K562 (cell line): ENCODE data around the gene AP3S1. TPM values are rescaled to one million over a fixed set of nuclear protein-coding genes. Genes with fewer than 3 reads are reported as not detected.

Experiments used
- ATAC-seq: fragments of 200-7000 bp; cut with Tn5 transposase; 3 replicates; pipeline ENCODE4 v1.9.1; 2020; ENCODE audit warnings: moderate library complexity
- BruUV-seq: library from RNA; stranded (reverse); fragments of 400-500 nt; replicated peaks from 2 replicates; lab custom pipeline; 2021; lab: Mats Ljungman, UMichigan
- CTCF ChIA-PET: fragments of 300-600 bp; formaldehyde crosslinking; extraction: SDS; loops from one replicate; lab custom pipeline; 2021; ENCODE audit warnings: low intra/inter-chr PET ratio; lab: Yijun Ruan, JAX
- POLR2A ChIA-PET: fragments of 300-600, 350-650 bp; sonication (Branson Sonifier 250); formaldehyde crosslinking; extraction: SDS; loops from one replicate; lab custom pipeline; 2021; ENCODE audit warnings: antibody characterized with exemption, inconsistent platforms; lab: Yijun Ruan, JAX
- DNase-seq, 4 experiments: peaks; one replicate each; pipeline versions ENCODE4 v3.0.0 to v3.0.0-alpha.2; 2011 to 2018; ENCODE audit warnings: low spot score in 3 of 4, mixed read lengths in 3 of 4; ENCODE audit errors: extremely low read depth in 1 of 4
- FAIRE-seq: peaks from 2 replicates; lab custom pipeline; 2011; peaks lifted over from hg19 to GRCh38; lab: Jason Lieb, UNC
- H2AFZ ChIP-seq: 2 replicates; pipeline ENCODE4 v1.6.0; 2011; ENCODE audit warnings: low read depth, low read length, control low read depth, inconsistent platforms
- H3K27ac ChIP-seq: fragments of 200-600 bp; 3 replicates; pipeline ENCODE4 v1.8.0; 2011; ENCODE audit warnings: low read depth, mild to moderate bottlenecking, control low read depth, inconsistent platforms, low read length, moderate library complexity, mixed read lengths; ENCODE audit errors: extremely low read depth
- H3K27me3 ChIP-seq, 2 experiments: fragments of 300-600 bp in 1 of 2; 2 replicates in 1 of 2; 3 replicates in 1 of 2; pipeline versions ENCODE4 v1.6.0 to v1.8.0; 2011; ENCODE audit warnings: inconsistent platforms in 2 of 2, low read length in 2 of 2, mild to moderate bottlenecking in 1 of 2, mixed read lengths in 1 of 2, moderate library complexity in 1 of 2; ENCODE audit not compliant: control insufficient read depth in 2 of 2, insufficient read depth in 2 of 2
- H3K36me3 ChIP-seq: fragments of 300-600 bp; 3 replicates; pipeline ENCODE4 v1.8.0; 2011; ENCODE audit warnings: mild to moderate bottlenecking, low read length, inconsistent platforms; ENCODE audit not compliant: control insufficient read depth, insufficient read depth
- H3K4me1 ChIP-seq, 2 experiments: fragments of 200-600 bp in 1 of 2; replicated peaks in 1 of 2; 2 replicates in 1 of 2; 3 replicates in 1 of 2; pipeline versions ENCODE4 v1.5.1 to v1.8.0; 2011; ENCODE audit warnings: inconsistent platforms in 2 of 2, low read length in 2 of 2, mild to moderate bottlenecking in 1 of 2, mixed read lengths in 1 of 2, moderate library complexity in 1 of 2; ENCODE audit not compliant: control insufficient read depth in 2 of 2, insufficient read depth in 2 of 2
- H3K4me2 ChIP-seq: 2 replicates; pipeline ENCODE4 v1.6.1; 2011; ENCODE audit warnings: low read length, control low read depth, inconsistent platforms, mixed read lengths; ENCODE audit not compliant: insufficient read depth
- H3K4me3 ChIP-seq: fragments of 200-600 bp; sonication (generic), shearing (Covaris generic); 2 replicates; pipeline ENCODE4 v1.5.1; 2016; ENCODE audit warnings: control low read depth, inconsistent platforms
- H3K79me2 ChIP-seq: fragments of 200-600 bp; 3 replicates; pipeline ENCODE4 v1.8.0; 2011; ENCODE audit warnings: low read length, inconsistent platforms; ENCODE audit not compliant: control insufficient read depth, insufficient read depth
- H3K9ac ChIP-seq, 2 experiments: 2 replicates each; pipeline versions ENCODE4 v1.6.0 to v1.6.1; 2011; ENCODE audit warnings: low read depth in 2 of 2, low read length in 2 of 2, control low read depth in 1 of 2, inconsistent platforms in 1 of 2, mild to moderate bottlenecking in 1 of 2, mixed read lengths in 1 of 2; ENCODE audit not compliant: insufficient read depth in 1 of 2
- H3K9me1 ChIP-seq: one replicate; pipeline ENCODE4 v1.6.0; 2011; ENCODE audit warnings: inconsistent platforms, mild to moderate bottlenecking, low read length, moderate library complexity; ENCODE audit not compliant: control insufficient read depth, insufficient read depth
- H3K9me3 ChIP-seq: replicated peaks from 2 replicates; pipeline ENCODE4 v1.5.1; 2011; ENCODE audit warnings: low read depth, low read length, inconsistent platforms; ENCODE audit not compliant: control insufficient read depth, insufficient read depth
- H4K20me1 ChIP-seq: replicated peaks from 2 replicates; pipeline ENCODE4 v1.6.1; 2011; ENCODE audit warnings: low read length, inconsistent platforms, mixed read lengths; ENCODE audit not compliant: control insufficient read depth, insufficient read depth
- EP400 ChIP-seq: fragments of 450-650 bp; IDR thresholded peaks from 2 replicates; pipeline ENCODE4 v1.6.1; 2017; ENCODE audit warnings: antibody characterized with exemption, mild to moderate bottlenecking, moderate library complexity
- PRDM10 ChIP-seq: fragments of 450-650 bp; IDR thresholded peaks from 2 replicates; pipeline ENCODE4 v1.6.1; 2018; ENCODE audit not compliant: partially characterized antibody
- TCF7L2 ChIP-seq: fragments of 150-350 bp; IDR thresholded peaks from 2 replicates; pipeline ENCODE4 v1.6.1; 2016; ENCODE audit warnings: low read depth, mild to moderate bottlenecking, low read length, moderate library complexity
- ZKSCAN3 ChIP-seq: fragments of 250-450 bp; sonication (Bioruptor Pico); IDR thresholded peaks from 2 replicates; pipeline ENCODE4 v1.4.0; 2020
- ZNF311 ChIP-seq: fragments of 250-450 bp; sonication (Bioruptor Pico); IDR thresholded peaks from 2 replicates; pipeline ENCODE4 v1.4.0; 2020; ENCODE audit warnings: mild to moderate bottlenecking, moderate library complexity
- ZNF395 ChIP-seq: fragments of 200-800 bp; sonication (Bioruptor generic); IDR thresholded peaks from 2 replicates; pipeline ENCODE4 v1.6.1; 2017; ENCODE audit warnings: missing genetic modification characterization, missing compliant biosample characterization
- in situ Hi-C: fragments of 300-500 bp; cut with MboI; formaldehyde crosslinking; loops from 4 replicates; pipeline ENCODE4 v1.15.0; 2018; ENCODE audit warnings: inconsistent platforms, mixed read lengths
- intact Hi-C: fragments of 100-400 bp; cut with micrococcal nuclease; formaldehyde crosslinking; loops from 2 replicates; pipeline ENCODE4 v1.14.2; 2022
- polyA plus RNA-seq, 8 experiments: library from polyadenylated mRNA; depleted of rRNA in 4 of 8; stranded (reverse) in 5 of 8; unstranded in 3 of 8; fragments of >200 nt; fragmentation: Nextera tagmentation in 2 of 8; fragmentation: Illumina TruSeq in 1 of 8; extraction: Ambion mirVana in 2 of 8; extraction: Trizol in 1 of 8; gene quantifications; 2 replicates each; pipeline versions ENCODE4 v1.2.1 to v1.2.3, GENCODE V29; 2011 to 2014; ENCODE audit warnings: inconsistent platforms in 1 of 8, missing spikeins in 1 of 8
- total RNA-seq, 7 experiments: library from RNA; depleted of rRNA in 6 of 7; stranded (reverse); fragments of >200 nt in 6 of 7; fragmentation: Illumina TruSeq in 2 of 7; extraction: Trizol in 2 of 7; gene quantifications; 2 replicates each; pipeline versions ENCODE4 v1.2.1 to v1.2.3, GENCODE V29; 2011 to 2021; ENCODE audit warnings: low replicate concordance in 1 of 7

The AP3S1 gene
- total and polyA plus RNA-seq, 9 of the 15 experiments (the other 6 are each of a cell fraction or from before 2014, with no cell fraction given): 46.1 to 106 (median 67.3) TPM

- TF ChIP-seq PRDM10 (no peak), TCF7L2 (no peak), ZNF395 (CRISPR knock-in tag) (no peak), ZKSCAN3 (CRISPR knock-in tag) (no peak)
- TF ChIP-seq, all 486 proteins: peak for 0
Observed at GRCh38 chr5:115810761-115811160, 31.0 kb upstream of the AP3S1 start (continued).

GRCh38 chr5:115811406-115811805 lies 30.3 kb upstream of the AP3S1 start:
- no peaks in the 10 kb centered on the region for H3K79me2 ChIP-seq
- no peak overlapping the region for H2AFZ ChIP-seq
- H3K27ac ChIP-seq: no peak overlapping the region
- no peak overlapping the region for H3K4me2 ChIP-seq
- no peak for TF ChIP-seq ZNF311 (CRISPR knock-in tag)
- no peak for TF ChIP-seq EP400
- ChIA-PET CTCF (no interaction called here), POLR2A (no interaction called here)
- no peaks in the 10 kb centered on the region for H3K4me1 ChIP-seq
- no peak overlapping the region for H3K9ac ChIP-seq
- intact Hi-C loops: no loop called here
- no peaks in the 10 kb centered on the region for H4K20me1 ChIP-seq
- ATAC-seq: no peak
- peaks cover 13 to 21% of the 10 kb centered on the region in 2 experiments; a peak in 4 of 5 replicates for H3K27me3 ChIP-seq
- no peaks in the 10 kb centered on the region for H3K36me3 ChIP-seq
- in situ Hi-C loops: no loop called here
- FAIRE-seq: no peak
- no peaks in the 10 kb centered on the region for H3K9me1 ChIP-seq
- H3K4me3 ChIP-seq: no peak overlapping the region
- peaks cover 4% of the 10 kb centered on the region; the same call in 1 of the 2 replicates for H3K9me3 ChIP-seq
- no TSS peak for BruUV-seq
- no peak for DNase-seq
